HG02610 (cell line): ENCODE results near the gene TSPYL6.

Source experiments
- ATAC-seq: cut with Tn5 transposase; IDR thresholded peaks from one replicate; pipeline ENCODE4 v1.9.1; 2021; ENCODE audit warnings: mild to moderate bottlenecking, moderate library complexity; ENCODE audit not compliant: unreplicated experiment

TSPYL6 gene

DNA sequence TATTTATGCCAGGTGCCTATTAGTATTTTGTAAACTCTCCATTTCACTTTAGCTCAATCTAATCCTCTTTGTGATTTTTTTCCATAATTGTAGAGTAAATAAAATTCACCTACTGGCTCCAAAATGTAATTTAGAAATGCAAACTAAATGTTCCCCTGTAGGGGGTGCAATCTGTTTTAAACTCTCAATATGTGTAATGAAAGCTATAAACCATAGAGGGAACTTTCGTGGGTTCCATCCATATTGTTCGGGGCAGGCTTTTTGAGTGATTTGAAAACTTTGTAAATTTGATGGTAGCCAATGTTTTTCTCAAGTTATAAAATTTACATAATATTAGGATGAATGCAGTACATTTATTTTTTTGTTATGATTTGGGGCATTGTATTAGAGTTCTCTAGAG lies 49.4 kb downstream of the TSPYL6 start:
- ATAC-seq: no peak

DNA sequence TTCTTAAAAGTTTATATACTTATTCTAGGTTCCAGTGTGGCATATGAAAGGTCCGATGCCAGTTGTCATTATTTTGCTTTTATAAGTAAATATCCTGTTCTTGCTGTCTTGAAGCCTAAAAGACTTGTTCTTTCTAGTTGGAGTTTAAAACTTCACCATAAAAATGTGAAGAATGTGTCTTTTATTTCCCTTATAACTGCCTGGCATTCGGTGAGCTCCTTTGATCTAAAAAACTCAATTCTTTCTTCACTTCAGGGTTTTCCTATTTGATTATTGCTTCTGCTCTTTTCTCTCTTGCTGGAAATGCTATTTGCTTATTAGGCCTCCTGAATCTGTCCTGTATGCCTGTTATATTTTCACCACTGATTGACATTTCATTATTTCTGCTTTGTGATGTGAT lies 51.6 kb downstream of the TSPYL6 start:
- no peak for ATAC-seq
